Retinal pigment epithelial cell (primary cell): ENCODE data around the gene ARHGEF9.

Experiments
- DNase-seq: peaks from one replicate; pipeline ENCODE4 v3.0.0-alpha.2; 2010; ENCODE audit warnings: low read depth
- H3K4me3 ChIP-seq: 2 replicates; pipeline ENCODE4 v1.5.1; 2011; ENCODE audit warnings: mild to moderate bottlenecking, low read length, control low read depth, moderate library complexity
- TF ChIP-seq, protein P1 (sequence below): conservative IDR thresholded peaks from 2 replicates; pipeline ENCODE4 v1.5.1; 2011; ENCODE audit warnings: low read depth, low read length, control low read depth, inconsistent platforms

The ARHGEF9 gene

DNA sequence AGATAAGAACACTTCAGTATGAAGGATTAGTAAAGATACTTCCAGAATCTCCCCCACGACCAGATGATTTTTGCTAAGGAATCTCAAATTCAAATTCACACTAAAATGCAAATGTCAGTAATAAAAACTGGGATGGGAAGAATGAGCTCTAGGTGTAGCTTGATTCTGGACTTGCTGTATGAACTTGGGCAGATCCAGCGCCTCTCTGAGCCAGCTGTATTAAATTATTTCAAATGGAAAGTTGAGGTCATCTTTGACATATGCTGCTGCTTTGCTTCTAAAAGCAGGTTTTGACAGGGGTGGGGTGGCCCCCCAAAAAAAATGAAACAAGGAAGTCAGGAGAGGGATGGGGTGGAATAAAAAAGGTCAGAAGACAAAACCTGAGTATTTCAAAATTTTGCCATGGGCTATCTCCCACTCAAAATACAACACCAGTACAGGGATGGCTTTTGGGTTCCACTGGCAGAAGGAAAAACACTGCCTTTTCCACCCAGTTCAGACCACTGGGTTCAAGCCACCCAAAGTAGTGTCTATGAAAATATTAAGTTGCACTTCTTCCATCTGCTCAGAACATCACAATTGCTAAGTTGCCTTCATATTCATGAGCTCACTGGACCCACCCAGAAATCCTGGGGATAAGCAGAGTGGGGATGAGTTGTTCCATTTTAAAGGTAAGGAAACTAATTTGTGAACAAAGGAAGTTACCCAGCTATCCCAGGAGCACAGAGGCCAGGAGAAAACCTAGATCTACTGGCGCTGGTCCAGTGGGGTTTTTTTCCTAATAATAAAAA is 47.7 kb downstream of the ARHGEF9 start:
- H3K4me3 ChIP-seq, result no peak overlapping the region
- TF ChIP-seq, protein P1, sequence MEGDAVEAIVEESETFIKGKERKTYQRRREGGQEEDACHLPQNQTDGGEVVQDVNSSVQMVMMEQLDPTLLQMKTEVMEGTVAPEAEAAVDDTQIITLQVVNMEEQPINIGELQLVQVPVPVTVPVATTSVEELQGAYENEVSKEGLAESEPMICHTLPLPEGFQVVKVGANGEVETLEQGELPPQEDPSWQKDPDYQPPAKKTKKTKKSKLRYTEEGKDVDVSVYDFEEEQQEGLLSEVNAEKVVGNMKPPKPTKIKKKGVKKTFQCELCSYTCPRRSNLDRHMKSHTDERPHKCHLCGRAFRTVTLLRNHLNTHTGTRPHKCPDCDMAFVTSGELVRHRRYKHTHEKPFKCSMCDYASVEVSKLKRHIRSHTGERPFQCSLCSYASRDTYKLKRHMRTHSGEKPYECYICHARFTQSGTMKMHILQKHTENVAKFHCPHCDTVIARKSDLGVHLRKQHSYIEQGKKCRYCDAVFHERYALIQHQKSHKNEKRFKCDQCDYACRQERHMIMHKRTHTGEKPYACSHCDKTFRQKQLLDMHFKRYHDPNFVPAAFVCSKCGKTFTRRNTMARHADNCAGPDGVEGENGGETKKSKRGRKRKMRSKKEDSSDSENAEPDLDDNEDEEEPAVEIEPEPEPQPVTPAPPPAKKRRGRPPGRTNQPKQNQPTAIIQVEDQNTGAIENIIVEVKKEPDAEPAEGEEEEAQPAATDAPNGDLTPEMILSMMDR, result no peak
- no peak for DNase-seq

DNA sequence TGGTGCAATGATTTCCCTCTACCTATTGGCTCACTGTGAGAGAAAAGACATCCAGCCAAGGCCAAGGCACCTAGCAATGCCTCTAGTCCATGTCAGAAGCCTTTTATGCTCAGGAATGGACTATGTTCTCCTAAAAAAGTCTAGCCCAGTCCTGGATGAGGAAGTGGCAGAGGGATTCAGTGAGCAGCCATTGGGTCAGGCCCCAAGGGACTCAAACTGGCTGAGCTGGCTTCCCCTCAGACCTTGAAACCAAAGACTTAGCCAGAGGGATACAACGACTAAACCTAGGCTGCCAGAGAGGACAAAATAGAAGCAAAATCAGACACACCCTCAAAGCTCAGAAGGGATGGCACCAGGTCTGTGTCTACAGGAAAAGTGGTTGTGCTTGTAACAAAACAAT is 49.1 kb downstream of the ARHGEF9 start:
- TF ChIP-seq, protein P1, result no peak
- no peak for DNase-seq
- H3K4me3 ChIP-seq, result no peak overlapping the region

DNA sequence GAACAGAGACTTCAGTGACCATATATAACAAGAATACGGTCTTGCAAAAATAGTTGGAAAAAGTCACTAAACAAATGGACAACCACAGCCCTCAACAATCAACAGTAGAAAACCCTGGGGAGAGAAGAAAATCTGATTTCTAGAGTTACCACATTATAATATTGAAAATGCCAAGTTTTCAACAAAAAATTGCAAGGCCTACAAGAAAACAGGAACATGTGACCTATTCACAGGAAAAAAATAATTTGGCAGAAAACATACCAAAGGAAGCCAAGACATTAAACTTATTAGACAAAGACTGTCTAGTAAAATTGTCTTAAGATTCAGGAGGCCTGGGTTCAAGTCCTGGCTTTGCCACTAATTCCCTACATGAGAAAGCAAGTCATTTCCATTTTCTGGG is 64.7 kb downstream of the ARHGEF9 start:
- DNase-seq, result no peak
- no peak overlapping the region for H3K4me3 ChIP-seq
- TF ChIP-seq, protein P1, result no peak

DNA sequence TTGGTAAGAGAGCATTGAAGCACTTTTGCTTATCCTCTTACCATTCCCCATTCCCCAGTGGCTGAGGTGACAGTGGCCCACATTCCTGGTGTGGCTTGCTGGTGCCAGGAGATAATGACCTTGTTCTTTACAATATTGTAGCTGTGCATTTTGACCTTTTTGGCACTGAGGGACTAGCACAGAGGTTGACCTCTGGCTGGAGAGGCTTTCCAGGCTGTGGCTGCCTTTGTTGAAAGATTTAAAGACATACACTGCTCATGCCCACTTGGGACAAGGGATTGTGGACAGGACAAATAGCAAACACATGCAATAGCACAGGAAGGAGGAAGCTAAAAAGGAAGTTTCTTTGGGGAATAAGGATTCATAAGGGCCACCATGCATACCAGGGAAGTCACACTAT is 65.4 kb downstream of the ARHGEF9 start:
- no peak for DNase-seq
- TF ChIP-seq, protein P1, result no peak
- H3K4me3 ChIP-seq, result no peak overlapping the region

DNA sequence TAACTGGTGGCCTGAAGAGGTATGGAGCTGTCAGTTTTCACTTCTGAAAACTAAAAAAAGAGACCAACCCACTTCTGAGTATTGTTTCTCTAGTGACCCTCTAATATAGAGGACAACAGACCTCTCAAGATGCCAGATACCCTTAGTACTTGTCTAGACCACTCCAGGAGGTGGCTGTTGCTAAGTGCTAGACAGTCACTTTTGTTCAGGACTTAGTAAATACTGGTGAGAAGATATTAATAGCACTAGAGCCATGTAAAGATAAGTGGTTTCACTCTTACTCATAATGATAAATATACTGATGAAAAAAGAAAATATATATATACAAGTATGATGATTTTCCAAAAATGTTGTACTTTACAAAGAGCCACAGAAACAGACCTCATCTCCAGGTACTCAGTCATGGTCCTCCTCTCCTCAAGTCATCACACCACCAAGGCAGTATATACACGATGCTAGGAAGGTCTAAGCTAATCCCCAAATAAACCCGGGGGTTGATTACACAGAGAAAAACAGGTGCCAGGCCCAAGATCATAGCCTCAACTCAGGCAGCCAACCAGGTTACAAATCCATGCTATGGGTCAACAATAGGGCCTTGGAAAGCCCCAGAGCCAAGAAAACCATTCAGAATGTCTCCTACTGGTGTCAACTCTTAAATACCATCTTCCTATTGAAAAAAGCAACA is 66.9 kb downstream of the ARHGEF9 start:
- DNase-seq, result no peak
- TF ChIP-seq, protein P1, result no peak
- no peak overlapping the region for H3K4me3 ChIP-seq

DNA sequence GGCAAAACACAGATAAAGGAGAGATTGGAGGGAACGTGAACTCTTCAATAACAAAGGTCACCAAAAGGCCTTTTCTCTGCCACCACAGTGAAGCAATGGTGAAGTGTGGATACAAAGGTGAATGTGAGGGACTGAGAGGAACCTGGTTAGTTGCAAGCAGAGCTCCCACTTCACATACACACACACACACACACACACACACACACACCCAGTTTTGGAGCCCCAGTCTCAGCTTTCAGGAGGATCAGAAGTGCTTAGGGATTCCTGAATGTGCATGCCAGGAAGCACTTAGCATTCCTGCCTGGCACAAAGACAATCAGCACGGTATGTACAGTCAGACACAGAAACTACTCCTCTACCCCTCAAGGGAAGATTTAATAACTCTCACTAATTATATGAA is 71.5 kb downstream of the ARHGEF9 start:
- TF ChIP-seq, protein P1, result no peak
- DNase-seq, result peak; percentile 33

DNA sequence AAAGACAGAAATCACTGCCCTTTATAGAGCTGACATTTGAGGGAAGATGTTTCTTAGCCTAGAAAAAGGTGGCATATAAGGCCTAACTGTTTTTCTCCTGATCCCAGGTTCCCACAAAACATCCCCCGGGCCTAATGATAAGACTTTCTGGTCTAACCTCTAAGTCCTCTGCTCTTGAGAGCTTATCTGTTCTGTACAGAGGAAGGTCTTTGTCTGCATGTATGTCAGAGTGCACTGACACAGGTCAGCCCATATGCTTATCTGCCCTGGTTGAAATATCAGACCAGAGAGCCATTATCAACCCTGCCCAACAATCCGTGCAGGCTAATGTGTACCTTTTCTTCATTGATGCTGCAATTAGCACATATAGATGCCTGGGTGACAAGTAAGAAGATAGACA is 76.2 kb downstream of the ARHGEF9 start:
- TF ChIP-seq, protein P1, result no peak
- no peak for DNase-seq
- no peak overlapping the region for H3K4me3 ChIP-seq

More for the DNA sequence above, 71.5 kb downstream of the ARHGEF9 start:
- H3K4me3 ChIP-seq, result no peak overlapping the region
